GOT3 (cell line): ENCODE results near the gene ZNF532.
"Not testable (repeated sequence)": the region's sequence is repeated elsewhere in the genome, so short reads cannot be mapped to it uniquely, and the experiment has no call there.

Experiments used
- DNase-seq: peaks from one replicate; lab custom pipeline; 2025; ENCODE audit warnings: mixed read lengths; lab: John Stamatoyannopoulos, UW

Gene ZNF532

GRCh38 chr18:58864146-58865032 is at the start of gene ZNF532:
ZNF532 (plus strand) TSS chr18:58864877. CDS start in a region left out here.
- DNase-seq = no peak

- DNase-seq = no peak
These were observed 45.6 kb upstream of the ZNF532 start for GRCh38 chr18:58819051-58819450.

- DNase-seq = no peak
These were observed 44.4 kb upstream of the ZNF532 start for GRCh38 chr18:58820251-58820650.

GRCh38 chr18:58822944-58823343 is 41.7 kb upstream of the ZNF532 start:
- DNase-seq = no peak

GRCh38 chr18:58823412-58823811 is 41.3 kb upstream of the ZNF532 start:
- DNase-seq = no peak

- DNase-seq = not testable (repeated sequence)
These were observed 37.8 kb upstream of the ZNF532 start for GRCh38 chr18:58826926-58827325.

GRCh38 chr18:58827428-58827827 is 37.2 kb upstream of the ZNF532 start:
- no peak for DNase-seq

GRCh38 chr18:58827886-58828285 is 36.8 kb upstream of the ZNF532 start:
- DNase-seq = no peak

- no peak for DNase-seq
These were observed 36.1 kb upstream of the ZNF532 start for GRCh38 chr18:58828399-58829121.

- no peak for DNase-seq
These were observed 35.4 kb upstream of the ZNF532 start for GRCh38 chr18:58829263-58829662.

GRCh38 chr18:58829886-58830285 is 34.8 kb upstream of the ZNF532 start:
- DNase-seq = not testable (repeated sequence)

GRCh38 chr18:58831606-58832005 is 33.1 kb upstream of the ZNF532 start:
- no peak for DNase-seq

GRCh38 chr18:58838165-58838860 is 26.4 kb upstream of the ZNF532 start:
- DNase-seq = no peak

GRCh38 chr18:58838946-58839345 is 25.7 kb upstream of the ZNF532 start:
- DNase-seq = no peak

GRCh38 chr18:58842978-58843687 is 21.5 kb upstream of the ZNF532 start:
- no peak for DNase-seq

- no peak for DNase-seq
These were observed 21.0 kb upstream of the ZNF532 start for GRCh38 chr18:58843688-58844035.

GRCh38 chr18:58844871-58845270 is 19.8 kb upstream of the ZNF532 start:
- DNase-seq = no peak

- DNase-seq = no peak
These were observed 18.6 kb upstream of the ZNF532 start for GRCh38 chr18:58845928-58846724.

GRCh38 chr18:58847383-58848071 is 17.1 kb upstream of the ZNF532 start:
- no peak for DNase-seq

- no peak for DNase-seq
These were observed 16.0 kb upstream of the ZNF532 start for GRCh38 chr18:58848685-58849084.
